Activated B cell treated with CpG ODN at 0.5 μM for 24 hours (primary cell): ENCODE measurements around the gene CASP12. TPM values are rescaled to one million over a fixed set of nuclear protein-coding genes. Genes with fewer than 3 reads are reported as not detected.

Experiments used
- ATAC-seq: fragments of 200-7000 bp; cut with Tn5 transposase; one replicate; pipeline ENCODE4 v1.10.0; 2021; ENCODE audit warnings: low read depth, mild to moderate bottlenecking, moderate library complexity
- CTCF ChIA-PET: fragments of 350-600 bp; sonication (Branson Sonifier 250); formaldehyde crosslinking; loops from one replicate; lab custom pipeline; 2021; ENCODE audit warnings: antibody characterized with exemption; lab: Charles Lee
- POLR2A ChIA-PET: fragments of 350-600 bp; sonication (Branson Sonifier 250); formaldehyde crosslinking; loops from one replicate; lab custom pipeline; 2021; ENCODE audit warnings: antibody characterized with exemption; lab: Charles Lee
- DNase-seq: peaks from one replicate; pipeline ENCODE4 v3.0.0; 2022
- H3K27ac Mint-ChIP-seq: one replicate; pipeline ENCODE4 v1.8.0; 2020; ENCODE audit warnings: mixed read lengths
- H3K27me3 Mint-ChIP-seq: one replicate; pipeline ENCODE4 v1.8.0; 2021; ENCODE audit warnings: mixed read lengths
- H3K36me3 Mint-ChIP-seq: one replicate; pipeline ENCODE4 v1.8.0; 2021; ENCODE audit warnings: low read depth, mixed read lengths
- H3K4me1 Mint-ChIP-seq: one replicate; pipeline ENCODE4 v1.8.0; 2021; ENCODE audit warnings: mixed read lengths
- H3K4me3 Mint-ChIP-seq: one replicate; pipeline ENCODE4 v1.8.0; 2020; ENCODE audit warnings: mild to moderate bottlenecking, mixed read lengths
- H3K9me3 Mint-ChIP-seq: one replicate; pipeline ENCODE4 v1.8.0; 2020; ENCODE audit warnings: mixed read lengths
- CTCF ChIP-seq: fragments of 200-600 bp; IDR thresholded peaks from one replicate; pipeline ENCODE4 v1.8.0; 2022; ENCODE audit warnings: antibody characterized with exemption, mild to moderate bottlenecking
- intact Hi-C: fragments of 100-400 bp; cut with micrococcal nuclease; formaldehyde crosslinking; loops from one replicate; pipeline ENCODE4 v1.15.1; 2024
- total RNA-seq: library from RNA; stranded (reverse); gene quantifications from 2 replicates; pipeline ENCODE4 v1.2.3, GENCODE V29; 2022

CASP12 gene
- total RNA-seq, 1 donor from 2014 or later, result not detected

- DNase-seq (no peak), ATAC-seq (no peak)
- TF ChIP-seq CTCF, result no peak
- H3K9me3 Mint-ChIP-seq, result no peaks in the 10 kb centered on the region
- peaks cover 23% of the 10 kb centered on the region for H3K4me1 Mint-ChIP-seq
- peaks cover 10% of the 10 kb centered on the region for H3K36me3 Mint-ChIP-seq
- POLR2A ChIA-PET, result no interaction called here
- intact Hi-C loops, result no loop called here
- no peaks in the 10 kb centered on the region for H3K27me3 Mint-ChIP-seq
- no peak overlapping the region for H3K4me3 Mint-ChIP-seq
- CTCF ChIA-PET, result no interaction called here
- no peak overlapping the region for H3K27ac Mint-ChIP-seq
These were observed 7.0 kb upstream of the CASP12 start for GRCh38 chr11:104905271-104905670.

- ChIA-PET CTCF (no interaction called here), POLR2A (no interaction called here)
- ATAC-seq (no peak), DNase-seq (no peak)
- Mint-ChIP-seq H3K4me1 (peaks cover 32% of the 10 kb centered on the region), H3K36me3 (no peaks in the 10 kb centered on the region), H3K27me3 (no peaks in the 10 kb centered on the region), H3K27ac (no peak overlapping the region), H3K4me3 (no peak overlapping the region), H3K9me3 (no peaks in the 10 kb centered on the region)
- intact Hi-C loops, result loop anchor here (2.0 kb wide), 1 partner anchor 18 kb away; no protein-coding TSS in a partner anchor
- no peak for TF ChIP-seq CTCF
These were observed 966 bp upstream of the CASP12 start for GRCh38 chr11:104899226-104899625.

- intact Hi-C loops, result loop anchor here (1.0 to 2.0 kb wide), 3 partner anchors 18 to 39 kb away; no protein-coding TSS in a partner anchor
- H3K27me3 Mint-ChIP-seq, result no peaks in the 10 kb centered on the region
- H3K4me1 Mint-ChIP-seq, result peaks cover 32% of the 10 kb centered on the region
- H3K9me3 Mint-ChIP-seq, result no peaks in the 10 kb centered on the region
- no peak for TF ChIP-seq CTCF
- no peak for DNase-seq
- H3K27ac Mint-ChIP-seq, result peak overlapping the region; percentile 42
- POLR2A ChIA-PET, result no interaction called here
- H3K4me3 Mint-ChIP-seq, result peak overlapping the region; percentile 54
- H3K36me3 Mint-ChIP-seq, result no peaks in the 10 kb centered on the region
- CTCF ChIA-PET, result no interaction called here
- ATAC-seq, result no peak
These were observed 389 bp upstream of the CASP12 start for GRCh38 chr11:104898685-104899013.

GRCh38 chr11:104895634-104896033 lies 2.6 kb downstream of the CASP12 start:
- POLR2A ChIA-PET, result no interaction called here
- Mint-ChIP-seq H3K36me3 (no peaks in the 10 kb centered on the region), H3K9me3 (no peaks in the 10 kb centered on the region), H3K27me3 (no peaks in the 10 kb centered on the region), H3K27ac (no peak overlapping the region), H3K4me3 (no peak overlapping the region), H3K4me1 (peaks cover 20% of the 10 kb centered on the region)
- intact Hi-C loops, result no loop called here
- TF ChIP-seq CTCF, result no peak
- DNase-seq (no peak), ATAC-seq (no peak)
- CTCF ChIA-PET, result interaction anchor here (1.1 kb wide), 1 partner anchor 9 kb away, joined by 4 read pairs; no protein-coding TSS in a partner anchor

- H3K4me3 Mint-ChIP-seq, result no peak overlapping the region
- CTCF ChIA-PET, result no interaction called here
These were observed 4.4 kb downstream of the CASP12 start for GRCh38 chr11:104893876-104894275.

More at GRCh38 chr11:104893876-104894275, 4.4 kb downstream of the CASP12 start:
- no peak overlapping the region for H3K27ac Mint-ChIP-seq
- no peaks in the 10 kb centered on the region for H3K27me3 Mint-ChIP-seq
- DNase-seq (no peak), ATAC-seq (no peak)
- H3K4me1 Mint-ChIP-seq, result peaks cover 14% of the 10 kb centered on the region
- no peaks in the 10 kb centered on the region for H3K36me3 Mint-ChIP-seq
- H3K9me3 Mint-ChIP-seq, result no peaks in the 10 kb centered on the region
- TF ChIP-seq CTCF, result no peak
- intact Hi-C loops, result no loop called here
- POLR2A ChIA-PET, result no interaction called here
